ENCODE data around the gene NECAP2.

Gene NECAP2

DNA sequence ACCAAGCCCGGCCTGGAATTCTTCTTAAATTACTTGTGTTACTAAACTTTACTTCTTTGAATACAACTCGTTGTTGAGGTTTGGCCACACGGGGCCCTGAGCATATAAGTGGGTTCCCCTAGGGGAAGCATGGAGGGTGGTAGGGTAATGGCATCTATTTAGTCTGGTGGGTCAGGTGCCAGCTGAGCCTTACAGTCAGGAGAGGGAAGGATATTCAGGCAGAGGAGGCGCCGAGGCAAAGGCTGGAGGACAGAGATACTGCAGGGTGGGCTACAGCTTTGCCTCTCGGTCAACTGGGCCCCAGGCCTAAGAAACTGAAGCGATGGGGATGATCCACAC is 424 bp upstream of the NECAP2 start:
- TF ChIP-seq CTCF (conservative IDR thresholded peaks at IDR 0.05; ENCODE audit: low read depth, low read length), result no peak
- peak; percentile 7 for DNase-seq (ENCODE audit: low read depth)
- peak overlapping the region; percentile 99 for H3K4me3 ChIP-seq (ENCODE audit: low read depth, low read length)

- DNase-seq (ENCODE audit: low read depth), result peak; percentile 48
- TF ChIP-seq CTCF (conservative IDR thresholded peaks at IDR 0.05; ENCODE audit: low read depth, low read length), result no peak
- peak overlapping the region; percentile 99 for H3K4me3 ChIP-seq (ENCODE audit: low read depth, low read length)
These were observed 750 bp downstream of the NECAP2 start for GRCh38 chr1:16441282-16441665.

- TF ChIP-seq CTCF (conservative IDR thresholded peaks at IDR 0.05; ENCODE audit: low read depth, low read length), result no peak
- DNase-seq (ENCODE audit: low read depth), result no peak
- peak overlapping the region; percentile 3 for H3K4me3 ChIP-seq (ENCODE audit: low read depth, low read length)
These were observed 1.7 kb downstream of the NECAP2 start for GRCh38 chr1:16442265-16442664.

GRCh38 chr1:16442941-16443340 is 2.4 kb downstream of the NECAP2 start:
- H3K4me3 ChIP-seq (ENCODE audit: low read depth, low read length), result no peak overlapping the region
- no peak for DNase-seq (ENCODE audit: low read depth)
- TF ChIP-seq CTCF (conservative IDR thresholded peaks at IDR 0.05; ENCODE audit: low read depth, low read length), result no peak

DNA sequence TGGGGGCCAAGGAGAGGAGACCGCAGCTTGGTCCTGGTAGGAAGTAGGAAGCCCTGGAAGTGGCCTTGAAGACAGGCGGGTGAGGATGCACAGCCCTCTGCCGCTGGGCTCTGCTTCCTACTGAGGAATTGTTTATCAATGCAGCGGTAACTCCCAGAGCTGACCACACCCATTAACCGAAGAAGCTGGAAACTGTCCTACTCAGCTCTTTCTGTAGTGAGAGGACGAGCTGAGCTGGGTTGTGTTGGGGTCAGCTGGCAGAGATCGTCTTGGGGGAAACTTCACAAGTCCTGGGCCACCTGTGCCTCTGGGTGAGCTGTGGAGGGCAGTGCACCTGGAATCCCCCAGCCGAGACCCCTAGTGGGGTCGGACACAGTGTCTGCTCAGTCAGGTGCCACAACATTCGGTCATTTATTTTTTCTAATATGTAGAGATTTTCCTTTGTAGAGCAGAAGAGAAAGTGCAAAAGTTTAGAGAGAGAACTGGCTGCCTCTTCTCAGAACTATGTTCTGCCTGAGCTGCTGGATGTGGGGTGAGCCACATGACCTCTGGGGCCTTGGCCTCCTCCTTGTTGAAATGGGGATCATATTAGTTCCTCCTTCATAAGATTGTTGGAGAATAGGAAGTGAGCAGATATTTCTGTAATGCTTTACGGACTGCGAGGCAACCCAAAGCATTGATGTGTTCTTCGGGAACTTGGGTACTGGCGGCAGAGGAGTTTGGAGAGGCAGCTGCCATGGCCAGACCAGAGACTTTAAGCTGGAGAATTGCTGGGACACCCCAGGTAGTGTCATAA is 3.6 kb downstream of the NECAP2 start:
- H3K4me3 ChIP-seq (ENCODE audit: low read depth, low read length), result no peak overlapping the region
- DNase-seq (ENCODE audit: low read depth), result no peak
- TF ChIP-seq CTCF (conservative IDR thresholded peaks at IDR 0.05; ENCODE audit: low read depth, low read length), result no peak

GRCh38 chr1:16445052-16445451 is 4.5 kb downstream of the NECAP2 start:
- DNase-seq (ENCODE audit: low read depth), result no peak
- no peak for TF ChIP-seq CTCF (conservative IDR thresholded peaks at IDR 0.05; ENCODE audit: low read depth, low read length)
- H3K4me3 ChIP-seq (ENCODE audit: low read depth, low read length), result no peak overlapping the region

GRCh38 chr1:16446116-16446515 is 5.6 kb downstream of the NECAP2 start:
- DNase-seq (ENCODE audit: low read depth), result no peak
- TF ChIP-seq CTCF (conservative IDR thresholded peaks at IDR 0.05; ENCODE audit: low read depth, low read length), result no peak
- no peak overlapping the region for H3K4me3 ChIP-seq (ENCODE audit: low read depth, low read length)
